ENCODE data around the gene CNTN1. TPM values are rescaled to one million over a fixed set of nuclear protein-coding genes. Genes with fewer than 3 reads are reported as not detected.

CNTN1 gene
- total and polyA plus RNA-seq, 2 of the 4 experiments (the other 2 are of a cell fraction) = 0.10 to 0.18 TPM

- Histone ChIP-seq H3K27ac (ENCODE audit: insufficient read depth, low read length) (no peak overlapping the region), H3K56ac (ENCODE audit: extremely low read depth, insufficient read depth, low read length) (no peak overlapping the region), H3K4me1 (ENCODE audit: control insufficient read depth, insufficient read depth, low read length) (no peaks in the 10 kb centered on the region), H3K9me3 (ENCODE audit: control insufficient read depth, insufficient read depth, low read length) (no peaks in the 10 kb centered on the region), H3K4me3 (ENCODE audit: insufficient read depth, low read depth, low read length) (no peak overlapping the region), H3K79me1 (ENCODE audit: low read depth in 1 of 2, low read length in 2 of 2) (no peaks in the 10 kb centered on the region), H2AFZ (replicated peaks; ENCODE audit: low read length, poor library complexity) (no peak overlapping the region), H3K4me2 (ENCODE audit: low read depth, low read length) (no peak overlapping the region), H3K9ac (ENCODE audit: low read depth, low read length) (no peak overlapping the region), H3K27me3 (ENCODE audit: control insufficient read depth, insufficient read depth, low read length) (no peaks in the 10 kb centered on the region), H4K5ac (ENCODE audit: low read depth, low read length) (no peak overlapping the region), H2AK9ac (replicated peaks; ENCODE audit: low read depth, low read length, poor library complexity) (no peak overlapping the region), H2BK20ac (ENCODE audit: low read depth, low read length) (no peak overlapping the region), H3K4ac (ENCODE audit: low read depth, low read length) (no peak overlapping the region), H3K9me1 (ENCODE audit: insufficient read depth, low read length) (no peaks in the 10 kb centered on the region), H2BK15ac (ENCODE audit: low read depth, low read length) (no peak overlapping the region), H3K18ac (ENCODE audit: low read depth, low read length) (no peak overlapping the region), H2BK5ac (ENCODE audit: low read depth, low read length, poor library complexity, severe bottlenecking) (no peak overlapping the region), H4K8ac (ENCODE audit: low read depth in 2 of 2, low read length in 2 of 2) (no peak overlapping the region), H3K23ac (ENCODE audit: low read depth, low read length) (no peak overlapping the region), H4K20me1 (ENCODE audit: insufficient read depth, low read length) (no peaks in the 10 kb centered on the region), H2BK120ac (ENCODE audit: low read depth, low read length) (no peak overlapping the region), H3K36me3 (ENCODE audit: control insufficient read depth, insufficient read depth, low read length) (no peaks in the 10 kb centered on the region), H3K14ac (replicated peaks; ENCODE audit: low read depth, low read length) (no peak overlapping the region), H2AK5ac (ENCODE audit: low read depth, low read length) (no peak overlapping the region), H4K91ac (ENCODE audit: insufficient read depth, low read depth, low read length) (no peak overlapping the region)
- WGBS, 2 experiments (ENCODE audit: extremely low coverage in 2 of 2, insufficient read length in 1 of 2) = no CpG with 5 or more reads among the region's 2 CpGs
- CTCF ChIA-PET = no interaction called here
- TF ChIP-seq FOS (IDR thresholded peaks at IDR 0.05; ENCODE audit: low read depth, low read length) (no peak), NFE2L2 (IDR thresholded peaks at IDR 0.05; ENCODE audit: low read depth, low read length) (no peak), ELK1 (IDR thresholded peaks at IDR 0.05; ENCODE audit: borderline replicate concordance, low read depth, low read length) (no peak)
- DNase-seq (no peak), ATAC-seq (ENCODE audit: low read depth) (no peak)
- POLR2A ChIA-PET (ENCODE audit: unreplicated experiment) = no interaction called here
- in situ Hi-C loops (cut with MboI; ENCODE audit: low sequenced_read_pairs) = no loop called here
- dilution Hi-C loops (cut with HindIII; ENCODE audit: low sequenced_read_pairs, unreplicated experiment) = no loop called here
- intact Hi-C loops (cut with micrococcal nuclease) = no loop called here
- no TSS peak for BruUV-seq (replicated peaks)
These were observed 59.8 kb downstream of the CNTN1 start for GRCh38 chr12:40752011-40752410.

All from IMR-90 (cell line).